Measurements from ENCODE around the gene MYMK.

- TF ChIP-seq ARNTL (CRISPR knock-in tag; IDR thresholded peaks at IDR 0.05; ENCODE audit: borderline replicate concordance, low read depth) (no peak), RARB (CRISPR knock-in tag; IDR thresholded peaks at IDR 0.05) (no peak), CREB5 (CRISPR knock-in tag; IDR thresholded peaks at IDR 0.05; ENCODE audit: low read depth) (no peak), ZNF8 (CRISPR knock-in tag; IDR thresholded peaks at IDR 0.05) (no peak), PATZ1 (CRISPR knock-in tag; IDR thresholded peaks at IDR 0.05; ENCODE audit: borderline replicate concordance) (no peak), ESRRG (CRISPR knock-in tag; IDR thresholded peaks at IDR 0.05) (no peak)
These were observed at the start of gene MYMK for GRCh38 chr9:133524679-133525228.

Data from SK-N-SH treated with all-trans-retinoic acid at 6 μM for 48 hours (cell line).